SW480 (cell line): ENCODE measurements around the gene ZRANB2.

Experiments
- DNase-seq: peaks from one replicate; pipeline ENCODE4 v3.0.0-alpha.2; 2016; ENCODE audit warnings: low spot score

Gene ZRANB2

DNA sequence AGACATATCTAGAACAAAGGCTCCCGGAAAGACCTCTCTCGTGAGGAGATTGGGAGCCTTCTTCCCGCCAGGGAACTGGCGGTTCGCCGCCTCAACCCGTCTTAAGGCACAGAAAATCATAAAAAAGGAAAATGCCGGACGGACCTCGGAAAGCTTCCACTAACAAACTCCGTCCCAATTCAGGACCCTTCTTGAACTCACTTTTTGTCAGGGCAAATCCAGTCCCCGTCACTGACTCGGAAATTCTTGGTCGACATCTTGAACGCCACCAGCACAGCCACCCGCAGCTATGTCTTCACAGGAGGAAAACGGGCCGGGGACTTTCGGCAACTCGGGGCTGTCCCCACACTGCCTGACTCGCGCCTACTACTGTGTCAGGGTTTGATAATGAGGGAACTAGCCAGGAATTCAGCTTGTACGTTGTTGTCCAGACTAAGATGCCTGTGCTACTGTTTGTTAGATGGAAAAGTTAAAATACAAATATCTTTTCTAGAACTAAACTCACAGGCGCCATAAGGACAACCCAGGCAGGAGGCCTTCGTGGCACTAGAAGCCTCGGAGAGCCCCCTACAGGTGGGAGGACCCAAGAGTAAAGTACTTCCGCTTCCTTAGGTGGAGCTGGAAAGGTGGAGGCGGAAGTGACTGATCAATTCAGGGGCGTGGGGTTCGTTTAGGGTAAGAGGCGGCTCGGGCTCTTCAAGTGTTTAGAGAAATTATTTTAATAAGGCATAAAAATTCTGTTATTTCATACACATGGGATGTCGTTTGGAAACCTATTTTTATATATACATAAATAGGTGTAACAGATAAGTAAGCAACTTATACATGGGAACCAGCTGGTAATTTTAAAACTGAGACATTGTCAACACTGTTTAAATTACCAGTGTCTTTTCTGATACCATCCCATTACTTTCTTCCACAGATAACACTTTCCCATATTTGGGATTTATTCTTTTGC, at the start of gene ZRANB2:
Gene ZRANB2, minus strand, starts transcription at position 297 of the 958 bp plus-strand sequence. Its CDS starts 40 bp downstream, at position 257.
- peak; percentile 97 for DNase-seq

DNA sequence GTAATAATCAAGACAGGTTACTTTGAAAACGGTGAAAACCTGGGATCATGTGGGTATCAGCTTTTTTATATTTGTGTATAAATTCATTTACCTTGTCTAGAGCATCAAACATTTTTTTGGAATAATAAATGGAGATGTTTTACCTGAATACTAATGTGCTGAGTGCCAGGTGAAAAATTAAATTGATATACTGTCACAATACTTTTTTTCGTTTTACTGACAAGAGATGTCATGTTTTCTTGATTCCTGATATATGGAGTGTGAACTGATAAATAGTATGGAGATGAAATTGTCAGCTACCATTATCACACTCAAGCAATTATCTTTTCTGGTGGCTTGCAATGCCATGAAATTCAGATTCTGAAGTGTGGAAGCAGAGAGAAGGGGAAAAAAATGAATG, 47.2 kb upstream of the ZRANB2 start:
- DNase-seq = no peak

- no peak for DNase-seq
Measured at GRCh38 chr1:71118086-71118485, 37.3 kb upstream of the ZRANB2 start.

GRCh38 chr1:71116729-71117128, 35.9 kb upstream of the ZRANB2 start:
- no peak for DNase-seq

DNA sequence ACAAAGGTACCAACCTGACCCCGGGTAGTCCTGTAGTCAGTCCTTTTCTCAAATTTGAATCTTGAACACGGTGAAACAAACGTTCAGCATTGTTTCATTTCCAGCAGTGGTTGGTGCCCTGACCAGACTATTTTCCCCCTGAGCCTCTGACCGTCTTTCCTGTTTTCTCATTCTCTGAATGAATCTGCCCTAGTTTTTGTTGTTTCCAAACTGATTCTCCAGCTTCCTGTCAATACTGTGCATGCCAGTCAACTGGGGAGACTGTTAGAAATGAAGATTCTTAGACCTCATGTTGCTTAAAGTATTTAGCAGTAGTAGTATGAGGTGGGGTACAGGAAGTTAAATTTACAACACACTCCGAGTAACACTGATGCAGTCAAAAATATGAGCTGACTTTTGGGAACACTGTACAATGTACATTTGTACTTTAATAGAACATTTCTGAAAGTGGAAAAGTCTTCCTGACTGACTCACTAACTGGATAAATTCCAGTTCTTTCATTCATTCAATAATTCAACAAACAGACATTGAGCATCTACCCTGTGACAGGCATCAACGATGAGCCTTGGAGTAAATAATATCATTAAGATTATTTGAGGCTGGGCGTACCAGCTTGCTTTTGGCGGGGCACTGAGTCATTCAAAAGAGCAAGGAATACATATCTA, 26.0 kb upstream of the ZRANB2 start:
- no peak for DNase-seq

DNA sequence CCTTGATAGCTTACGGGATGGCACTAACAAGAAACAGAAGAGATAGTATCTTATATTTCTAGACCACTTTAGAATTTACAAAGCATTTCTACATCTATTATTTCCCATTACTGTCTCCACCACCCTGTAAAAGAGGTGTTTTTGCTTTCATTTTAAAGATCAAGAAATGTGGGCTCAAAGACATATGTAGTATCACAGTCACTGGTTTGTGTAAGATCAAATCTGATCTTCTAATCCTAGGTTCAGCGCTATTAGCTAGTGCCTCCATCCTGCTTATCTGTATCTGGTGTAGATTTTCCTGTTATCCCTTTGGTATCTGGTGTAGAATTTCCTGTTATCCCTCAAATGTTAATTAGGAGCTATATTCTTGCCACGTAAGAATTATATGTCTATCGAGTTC, 23.6 kb upstream of the ZRANB2 start:
- DNase-seq = no peak

DNA sequence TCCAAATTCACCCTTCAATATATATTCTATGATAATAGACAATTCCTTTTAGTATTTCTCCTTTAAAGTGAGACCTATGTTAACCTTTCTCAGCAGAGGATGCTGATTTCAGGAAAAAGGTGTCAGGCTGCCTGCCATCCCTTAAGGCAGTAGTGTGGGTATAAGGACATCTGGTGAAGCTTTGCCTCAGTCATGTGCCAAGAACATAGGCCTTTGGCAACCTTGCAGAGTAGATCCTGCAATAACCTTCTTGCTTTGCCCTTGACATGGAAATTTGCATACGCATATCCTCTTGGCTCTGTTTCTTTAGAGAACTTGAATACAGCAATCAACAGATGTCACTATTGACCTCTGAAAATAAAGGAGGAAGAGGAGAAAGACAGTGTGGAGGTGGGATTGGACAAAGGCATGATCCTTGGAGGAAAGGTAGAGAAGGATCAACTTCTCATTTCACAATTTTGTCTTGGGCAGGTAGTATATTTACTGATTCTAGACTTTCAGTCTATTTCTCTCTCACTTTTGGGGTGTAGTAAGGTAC, 21.1 kb upstream of the ZRANB2 start:
- DNase-seq = no peak

DNA sequence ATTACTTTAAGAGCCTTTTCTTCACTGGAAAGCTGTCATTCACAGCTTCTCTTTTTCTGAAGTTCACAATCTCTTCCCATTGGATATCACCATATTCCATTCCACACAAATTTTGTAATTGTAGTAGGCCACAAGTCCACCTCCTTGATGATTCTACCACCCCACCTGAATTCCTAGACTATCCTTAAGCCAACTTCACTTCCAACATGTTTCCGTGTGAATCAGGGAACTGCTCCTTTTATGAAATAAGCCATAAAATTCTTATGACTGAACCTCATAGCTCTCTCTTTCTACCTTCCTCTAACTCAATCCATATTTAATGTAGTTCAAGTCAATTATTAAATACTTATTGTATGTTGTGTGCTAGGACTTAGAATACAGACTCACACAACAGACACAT, 16.6 kb upstream of the ZRANB2 start:
- no peak for DNase-seq

DNA sequence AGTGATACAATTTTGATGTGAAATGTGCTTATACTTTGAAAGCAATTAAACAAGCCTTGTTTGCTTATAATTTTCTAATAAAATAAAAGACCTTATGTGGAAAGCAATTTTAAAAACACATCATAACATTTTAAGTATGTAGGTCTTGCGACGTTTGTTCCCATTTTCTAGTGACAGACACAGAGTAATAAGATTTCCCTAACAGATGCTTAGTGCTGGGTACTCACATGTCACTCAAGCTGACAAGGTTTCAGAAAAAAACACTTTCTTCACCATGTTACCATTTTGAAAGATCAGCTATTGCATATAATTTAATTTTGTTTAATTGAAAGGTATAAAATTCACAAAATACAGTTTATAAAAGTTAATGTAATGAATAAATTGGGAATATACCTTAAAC, 14.1 kb upstream of the ZRANB2 start:
- no peak for DNase-seq

GRCh38 chr1:71093938-71094337, 13.1 kb upstream of the ZRANB2 start:
- DNase-seq = peak; percentile 8

- no peak for DNase-seq
Measured at GRCh38 chr1:71089536-71090270, 8.9 kb upstream of the ZRANB2 start.

GRCh38 chr1:71088645-71089287, 7.9 kb upstream of the ZRANB2 start:
- no peak for DNase-seq

DNA sequence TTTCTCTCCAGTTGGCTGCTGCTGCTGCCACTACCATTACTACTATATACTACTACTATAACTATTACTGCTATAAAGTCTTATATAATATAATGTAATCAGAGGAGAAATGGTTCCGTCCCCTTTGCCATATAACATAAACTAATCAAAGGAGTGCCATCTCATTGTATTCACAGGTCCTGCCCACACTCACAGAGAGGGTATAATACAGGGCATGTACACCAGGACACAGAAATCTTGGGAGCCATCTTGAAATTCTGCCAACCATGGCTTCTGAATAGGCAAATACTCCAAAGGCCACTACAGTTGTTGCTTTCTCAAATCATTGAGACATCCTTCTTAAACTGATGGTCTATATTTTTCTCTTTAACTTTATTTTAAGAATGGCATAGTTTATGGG, 6.9 kb upstream of the ZRANB2 start:
- DNase-seq = no peak

DNA sequence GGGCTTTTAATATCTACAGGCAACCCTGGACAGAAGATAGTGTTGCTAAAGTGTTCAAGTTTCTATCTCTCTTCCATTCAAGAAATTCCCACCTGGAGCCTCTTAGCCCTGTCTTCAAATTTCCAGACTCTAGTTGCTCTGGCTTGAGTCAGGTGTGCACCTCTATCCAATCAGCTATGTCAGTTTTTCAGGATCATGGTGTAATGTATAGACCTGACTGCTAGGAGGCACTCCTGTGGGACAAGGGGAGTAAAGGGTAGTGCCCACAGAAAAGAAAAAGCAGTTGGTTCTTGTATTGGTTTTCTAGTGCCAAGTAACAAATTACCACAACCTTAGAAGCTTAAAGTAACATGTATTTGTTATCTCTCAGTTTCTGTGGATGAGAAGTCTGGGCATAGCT, 6.2 kb upstream of the ZRANB2 start:
- no peak for DNase-seq

DNA sequence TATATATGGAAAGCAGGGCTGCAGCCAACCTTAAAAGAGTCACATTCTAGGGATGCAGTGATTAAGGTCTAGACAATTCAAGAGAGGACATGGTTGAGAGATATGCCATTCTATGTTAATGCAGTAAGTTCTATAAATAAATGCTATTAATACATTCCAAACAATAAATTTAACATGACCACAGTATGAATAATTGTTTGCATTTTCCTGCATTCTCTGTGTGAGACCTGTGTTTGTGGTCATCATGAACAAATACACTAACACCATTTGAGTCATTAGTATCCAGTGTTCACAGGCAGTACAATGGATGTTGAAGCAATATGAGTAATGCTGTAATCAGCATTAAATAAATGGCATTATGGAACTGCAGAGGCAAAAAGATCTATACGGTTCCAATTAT, 5.5 kb upstream of the ZRANB2 start:
- DNase-seq = no peak

DNA sequence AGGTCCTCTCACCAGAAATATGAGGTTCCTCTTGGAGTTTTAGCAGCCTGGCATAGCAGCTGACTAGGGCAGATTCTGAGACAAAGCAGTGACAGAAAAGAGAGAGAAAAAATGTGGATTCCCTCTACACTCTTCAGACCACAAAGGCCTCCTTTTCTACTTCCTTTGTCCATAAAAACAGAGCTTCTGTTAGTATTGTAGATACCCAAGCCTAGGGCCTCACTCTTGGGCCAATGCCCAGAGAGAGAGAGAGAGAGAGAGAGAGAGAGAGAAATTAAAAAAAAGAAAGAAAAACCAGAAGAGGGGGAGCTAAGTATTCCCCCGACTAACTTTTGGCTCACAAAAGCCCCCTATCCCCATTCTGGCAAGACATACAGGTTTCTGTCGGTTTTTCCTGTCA, 2.4 kb upstream of the ZRANB2 start:
- no peak for DNase-seq

DNA sequence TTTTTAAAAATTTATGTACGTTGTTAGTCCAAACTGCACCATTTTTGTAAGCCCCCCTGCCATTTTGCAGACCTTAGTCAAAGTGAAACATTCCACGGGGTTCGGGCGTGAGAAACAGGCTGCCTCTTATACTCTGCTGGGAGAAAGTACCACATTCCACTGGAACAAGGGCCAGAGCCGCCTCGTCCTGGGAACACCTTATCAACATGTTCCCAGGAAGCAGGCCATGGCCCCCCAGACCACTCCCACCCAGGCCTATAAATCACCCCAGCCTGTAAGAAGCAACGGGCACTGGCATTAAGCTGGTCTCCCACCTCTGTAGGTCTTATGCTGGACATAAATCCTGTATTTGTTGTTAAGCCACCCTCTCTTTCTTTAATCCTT, 854 bp upstream of the ZRANB2 start:
- DNase-seq = no peak

- peak; percentile 41 for DNase-seq
Measured at GRCh38 chr1:71080230-71080738, 551 bp downstream of the ZRANB2 start.

- DNase-seq = no peak
Measured at GRCh38 chr1:71074681-71075080, 6.2 kb downstream of the ZRANB2 start.

GRCh38 chr1:71072273-71072672, 8.6 kb downstream of the ZRANB2 start:
- DNase-seq = no peak

GRCh38 chr1:71071720-71072119, 9.1 kb downstream of the ZRANB2 start:
- no peak for DNase-seq
